Activated CD4-positive, alpha-beta T cell treated with anti-CD3 and anti-CD28 coated beads for 24 hours (primary cell): ENCODE data around the gene METTL16.

Experiments used
- DNase-seq, 2 donors: peaks; one replicate each; pipeline ENCODE4 v3.0.0-alpha.2; 2020; ENCODE audit warnings: low read depth in 2 of 2

METTL16 gene

DNA sequence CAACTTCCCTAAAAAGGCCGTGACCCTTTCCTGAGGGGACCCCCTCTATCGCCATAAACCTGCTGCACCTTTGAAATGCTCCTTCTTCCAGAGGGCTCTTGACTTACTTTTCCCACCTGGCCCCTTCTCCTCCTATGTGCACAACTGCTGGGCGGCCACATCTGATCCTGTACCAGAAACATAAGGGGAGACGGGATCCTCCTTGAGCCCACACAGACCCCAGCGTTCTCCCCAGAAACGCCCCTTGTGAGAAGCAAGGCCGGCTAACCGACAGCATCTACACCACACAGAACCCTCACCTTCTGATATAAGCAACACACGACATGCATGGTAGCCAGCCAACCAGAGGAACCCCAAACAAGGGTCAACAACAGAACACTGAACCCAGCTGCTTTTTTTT is 96.6 kb downstream of the METTL16 start:
- DNase-seq: no peak

DNA sequence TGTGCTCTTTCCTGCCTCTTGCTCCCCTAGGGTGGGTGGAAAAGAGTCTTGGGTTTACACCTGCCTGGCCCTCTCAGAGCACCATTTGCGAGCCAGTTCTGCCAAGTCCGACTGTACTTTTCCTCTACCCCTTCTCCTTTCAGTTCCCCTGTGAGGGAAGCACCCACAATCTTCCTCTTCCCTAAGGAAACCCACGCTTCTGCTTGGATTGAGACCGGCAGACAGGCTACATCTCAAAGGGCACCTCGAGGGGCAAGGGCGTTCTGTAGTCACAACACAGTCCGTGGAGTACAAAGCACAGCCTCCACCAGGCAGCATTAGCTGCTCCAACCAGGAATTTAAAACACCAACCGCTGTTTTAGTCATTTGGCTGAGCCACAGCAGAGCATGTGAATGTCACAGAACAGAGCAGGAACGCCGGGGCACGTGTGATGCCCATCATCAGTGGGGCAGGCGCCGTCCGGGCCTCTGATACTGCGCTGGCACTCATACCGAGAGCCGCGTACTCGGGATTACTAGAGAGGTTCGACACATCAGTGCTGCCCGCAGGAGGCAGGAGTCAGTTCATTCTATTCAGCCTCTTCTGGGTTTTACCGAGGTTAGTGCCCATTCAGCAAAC is 97.1 kb downstream of the METTL16 start:
- DNase-seq: no peak

DNA sequence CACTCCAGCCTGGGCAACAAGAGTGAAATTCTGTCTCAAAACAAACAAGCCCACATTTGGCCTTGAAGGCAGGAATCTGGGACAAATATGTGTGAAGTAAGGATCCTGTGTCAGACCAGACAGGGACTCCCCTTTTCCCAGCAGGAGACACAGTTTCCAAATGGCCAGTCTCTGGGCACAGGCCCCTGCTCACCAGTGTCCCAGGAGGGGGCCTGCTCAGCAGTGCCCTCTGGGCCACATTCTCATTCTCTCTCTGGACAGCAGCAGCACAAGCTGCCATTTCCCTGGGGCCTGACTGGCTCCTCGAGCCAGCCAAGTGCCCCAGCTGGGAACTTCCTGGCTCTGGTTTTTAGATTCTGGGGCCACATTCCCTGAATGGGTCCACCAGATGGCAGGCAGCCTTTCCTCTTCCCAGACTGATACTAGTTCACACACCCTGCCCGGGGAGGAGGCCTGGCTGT is 99.1 kb downstream of the METTL16 start:
- no peak for DNase-seq

DNA sequence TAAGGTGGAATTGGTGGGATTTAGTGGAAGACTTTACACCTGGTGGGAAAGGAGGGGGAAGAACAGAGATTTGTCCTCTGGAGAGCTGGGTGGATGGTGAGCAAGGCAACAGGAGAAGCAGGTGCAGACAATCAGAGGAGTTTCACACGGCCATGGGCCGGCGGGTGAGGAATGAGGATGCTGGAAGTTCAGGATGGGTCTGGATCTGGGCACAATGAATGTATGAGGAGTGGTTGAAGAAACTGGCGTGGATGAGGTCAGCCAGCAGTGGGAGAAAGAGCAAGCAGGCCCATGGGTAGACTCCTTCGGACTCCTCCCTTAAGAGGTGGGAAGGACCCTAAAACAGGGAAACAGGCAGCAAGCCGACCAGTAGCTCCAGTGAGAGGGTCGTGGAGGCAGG is 100.7 kb downstream of the METTL16 start:
- no peak for DNase-seq

DNA sequence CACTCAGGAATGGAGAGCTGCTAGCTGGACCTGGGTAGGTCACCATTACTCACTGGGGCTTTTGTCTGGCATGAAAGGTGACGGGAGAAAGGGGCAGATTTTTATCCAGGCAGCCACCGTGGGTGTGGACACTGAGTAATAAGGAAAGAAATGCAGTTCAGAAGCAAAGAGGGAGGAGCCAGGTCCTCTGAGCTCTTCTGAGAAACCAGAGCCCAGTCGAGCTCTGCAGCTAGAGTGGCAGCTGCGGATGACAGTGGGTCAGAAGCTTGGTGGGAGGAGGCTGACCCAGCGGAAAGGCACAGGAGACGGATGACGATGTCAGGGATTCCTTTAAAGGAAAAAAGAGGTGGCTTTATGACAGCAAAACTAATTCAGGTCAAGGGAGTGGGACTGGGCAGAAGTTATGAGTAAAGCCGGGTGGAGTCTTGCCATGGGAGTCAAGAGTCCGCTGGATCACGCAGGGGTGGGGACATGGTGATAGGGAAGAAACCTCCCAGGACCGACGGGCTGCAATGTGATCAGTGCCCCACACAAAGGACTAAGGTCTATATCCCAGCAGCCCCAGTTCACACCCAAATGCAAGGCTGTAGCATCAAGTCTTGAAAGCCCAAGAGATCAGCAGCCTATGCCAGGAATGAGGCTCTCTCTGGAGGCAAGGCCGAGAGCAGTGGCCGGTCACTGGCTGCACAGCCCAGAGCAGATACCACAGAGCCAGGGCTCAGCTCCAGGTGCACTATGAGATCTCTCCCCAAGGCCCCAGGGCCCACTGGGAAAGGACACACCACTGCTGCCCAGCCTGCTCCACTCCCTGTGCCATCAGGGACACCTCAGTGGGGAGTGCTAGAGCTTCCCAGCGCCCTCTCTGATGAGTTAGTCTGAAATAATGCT is 104.5 kb downstream of the METTL16 start:
- no peak for DNase-seq

DNA sequence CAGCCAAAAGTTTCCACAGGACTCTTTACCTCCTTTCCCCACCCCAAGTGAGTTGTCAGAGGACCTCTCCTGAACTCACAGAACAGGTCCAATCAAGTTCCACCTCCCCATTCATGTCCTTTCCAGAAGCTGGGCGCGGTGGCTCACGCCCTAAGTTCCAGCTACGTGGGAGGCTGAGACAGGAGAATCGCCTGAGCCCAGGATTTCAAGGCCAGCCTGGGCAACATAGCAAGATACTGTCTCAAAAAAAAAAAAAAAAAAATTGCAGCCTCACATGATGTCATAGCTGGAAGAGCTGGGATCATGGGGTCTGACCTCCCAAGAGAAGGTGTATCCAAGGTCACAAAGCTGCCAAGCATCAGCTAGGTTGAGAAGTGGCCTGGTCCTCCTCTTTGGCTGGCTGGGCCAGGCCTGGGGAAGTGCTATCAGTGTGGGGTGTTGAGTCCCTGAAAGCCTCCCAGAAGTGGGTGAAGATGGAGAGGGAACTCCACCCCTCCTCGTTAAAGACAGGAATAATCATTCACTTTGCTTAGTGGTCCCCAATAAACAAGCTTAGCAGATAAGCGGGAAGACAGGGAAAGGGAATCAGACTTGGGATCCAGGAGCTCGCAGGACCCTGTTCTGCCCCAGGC is 105.3 kb downstream of the METTL16 start:
- no peak for DNase-seq

DNA sequence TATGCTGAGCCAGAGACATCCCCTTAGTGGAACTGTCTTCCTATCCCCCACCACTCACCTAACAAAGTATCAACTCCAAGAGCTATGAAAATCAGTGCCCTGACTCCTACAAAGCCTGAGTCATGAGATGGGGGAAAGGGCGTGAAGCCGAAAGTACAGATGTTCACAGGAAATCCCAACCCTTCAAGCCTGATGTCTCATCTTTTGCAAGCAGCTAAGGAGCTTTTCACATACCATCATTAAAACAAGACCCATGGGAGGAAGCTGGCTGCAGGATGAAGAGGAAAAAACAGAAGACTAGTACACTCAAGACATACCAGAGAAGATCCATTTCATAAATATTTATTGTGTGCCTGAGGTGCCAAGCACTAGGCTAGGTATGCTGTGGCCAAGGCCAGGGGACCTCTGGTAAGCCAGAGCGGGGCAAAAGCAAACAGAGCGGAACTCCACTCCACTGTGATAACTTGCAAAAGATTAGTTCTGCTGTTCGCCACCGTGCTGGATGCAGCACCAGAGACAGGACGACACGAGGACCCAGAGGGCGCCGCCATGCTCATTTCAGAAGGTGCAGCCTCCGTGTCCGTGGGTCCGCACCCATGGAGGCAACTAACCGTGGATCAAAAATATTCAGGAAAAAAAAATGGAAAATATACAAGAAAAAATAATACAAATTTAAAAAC is 106.3 kb downstream of the METTL16 start:
- no peak for DNase-seq

DNA sequence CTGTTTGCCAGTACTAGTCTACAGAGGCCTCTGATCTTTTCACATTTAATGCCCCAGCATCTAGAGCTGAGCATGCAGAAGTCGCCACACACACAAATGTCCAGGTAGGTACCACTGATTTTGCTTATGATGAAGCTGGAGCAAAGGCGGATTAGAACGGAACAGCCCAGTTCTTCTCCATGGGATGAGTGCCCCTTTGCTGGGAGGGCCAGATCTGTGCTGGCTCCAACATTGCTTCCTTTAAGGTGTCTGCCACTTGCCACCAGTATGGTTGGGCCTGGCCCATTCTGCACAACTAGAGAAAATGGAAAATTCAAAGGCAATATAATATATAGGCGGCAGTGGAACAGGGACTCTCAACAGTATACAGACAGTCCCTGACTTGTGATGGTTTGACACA is 108.6 kb downstream of the METTL16 start:
- no peak for DNase-seq

DNA sequence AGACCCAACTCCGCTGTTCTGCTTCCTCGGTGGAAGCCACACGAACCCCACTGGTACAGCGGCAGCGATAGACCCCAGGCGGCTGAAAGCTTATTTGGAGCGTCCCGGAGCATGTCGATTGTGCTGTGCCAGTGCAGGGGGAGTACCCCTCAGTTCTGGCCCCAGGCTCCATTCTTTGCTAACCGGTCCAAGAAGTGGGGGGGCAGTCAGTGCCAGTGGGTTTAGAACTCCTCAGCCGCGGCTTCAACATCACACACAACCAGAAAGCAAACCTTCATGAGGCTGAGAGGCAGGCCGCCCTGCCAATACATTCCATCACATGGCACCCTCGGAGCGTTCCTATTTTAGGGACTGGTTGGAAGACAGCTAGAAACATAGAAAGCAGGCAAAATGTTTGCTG is 109.1 kb downstream of the METTL16 start:
- no peak for DNase-seq

DNA sequence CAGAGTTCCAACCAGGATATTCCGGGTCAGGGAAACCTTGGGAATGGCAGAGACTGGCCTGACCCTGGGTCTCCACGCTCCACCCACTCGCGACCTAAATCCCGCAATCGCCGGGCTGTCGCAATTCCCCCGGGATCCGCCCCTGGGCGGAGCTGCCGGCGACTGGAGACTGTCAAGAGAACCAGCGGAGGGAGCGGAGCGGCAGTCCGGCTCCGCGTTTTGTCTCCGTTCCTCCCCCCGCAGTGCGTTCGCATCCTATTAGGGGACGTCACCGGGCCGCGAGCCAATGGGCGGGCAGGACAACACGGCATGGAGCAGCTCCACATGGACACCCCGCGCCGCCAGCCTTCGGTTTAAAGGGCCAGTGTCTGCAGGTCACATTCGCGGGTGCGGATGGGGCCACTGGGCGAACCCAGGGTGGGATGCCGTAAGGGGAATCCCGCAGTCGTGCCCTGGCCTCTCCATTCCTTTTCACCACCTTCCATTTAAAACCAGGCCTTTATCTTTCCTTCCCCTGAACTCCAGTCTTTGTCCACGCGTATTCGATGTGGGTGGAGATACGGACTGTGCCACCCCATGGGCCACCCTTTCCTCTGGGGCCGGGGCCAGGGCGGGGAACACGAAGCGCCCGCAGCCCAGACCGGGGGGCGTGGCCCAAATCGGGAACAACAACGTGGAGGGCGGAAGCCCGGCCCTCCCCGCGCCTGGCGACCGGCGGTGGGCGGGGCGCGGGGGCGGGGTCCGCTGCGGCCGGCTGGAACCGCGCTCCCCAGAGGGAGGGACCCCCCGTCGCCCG is 110.1 kb downstream of the METTL16 start:
- DNase-seq: peak; percentile 98

DNA sequence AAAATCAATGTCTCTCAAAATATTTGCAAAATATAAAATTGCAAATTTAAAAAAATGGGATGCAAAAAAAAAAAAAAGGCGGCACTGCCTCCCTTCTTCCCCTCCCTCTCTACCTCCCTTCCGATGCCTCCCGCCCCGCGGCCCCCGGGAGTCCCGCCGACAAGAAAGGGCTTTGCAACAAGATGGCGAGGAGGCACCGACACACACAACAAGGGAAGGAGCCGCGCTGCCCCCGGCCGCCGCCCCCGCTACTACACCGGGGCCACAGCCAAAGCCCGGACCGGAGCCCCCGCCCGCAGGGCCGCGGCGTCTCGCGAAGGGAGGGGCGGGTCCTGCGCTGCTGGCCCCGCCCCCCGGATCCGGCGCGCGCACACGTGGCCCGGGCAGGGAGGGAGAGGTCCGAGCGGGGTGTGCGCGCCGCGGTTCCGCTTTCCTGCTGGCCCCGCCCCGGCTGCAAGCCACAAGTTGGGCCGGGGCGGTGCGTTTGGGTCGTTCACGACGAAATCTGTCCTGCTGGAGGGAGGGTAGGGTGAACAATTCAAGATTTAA is 110.7 kb downstream of the METTL16 start, which contains the start of gene MNT:
MNT (minus strand) TSS at position 184 of the 549 bp plus-strand sequence. CDS start 348 bp downstream, outside the sequence.
- peak; percentile 85 to 91 for DNase-seq

DNA sequence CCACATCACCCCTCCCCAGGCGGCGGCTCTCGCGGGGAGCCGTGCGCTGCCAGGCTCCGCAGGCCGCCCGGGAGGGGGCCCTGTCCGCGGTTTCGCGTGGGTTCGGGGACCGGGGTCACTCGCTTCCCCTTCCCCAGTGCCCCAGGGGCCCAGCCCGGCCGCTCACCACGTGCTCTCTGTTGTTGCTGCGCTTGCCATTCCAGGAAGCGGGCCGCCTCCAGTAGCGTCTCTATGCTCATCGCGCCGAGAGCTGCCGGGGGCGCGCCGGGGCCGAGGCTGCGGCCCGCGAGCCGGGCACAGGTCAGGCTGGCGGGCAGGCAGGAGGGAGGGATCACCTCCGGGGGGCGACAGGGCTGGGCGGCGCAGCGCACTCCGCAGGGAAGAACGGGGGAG is 111.2 kb downstream of the METTL16 start:
- DNase-seq: peak in 1 of 2 donors; percentile 36

DNA sequence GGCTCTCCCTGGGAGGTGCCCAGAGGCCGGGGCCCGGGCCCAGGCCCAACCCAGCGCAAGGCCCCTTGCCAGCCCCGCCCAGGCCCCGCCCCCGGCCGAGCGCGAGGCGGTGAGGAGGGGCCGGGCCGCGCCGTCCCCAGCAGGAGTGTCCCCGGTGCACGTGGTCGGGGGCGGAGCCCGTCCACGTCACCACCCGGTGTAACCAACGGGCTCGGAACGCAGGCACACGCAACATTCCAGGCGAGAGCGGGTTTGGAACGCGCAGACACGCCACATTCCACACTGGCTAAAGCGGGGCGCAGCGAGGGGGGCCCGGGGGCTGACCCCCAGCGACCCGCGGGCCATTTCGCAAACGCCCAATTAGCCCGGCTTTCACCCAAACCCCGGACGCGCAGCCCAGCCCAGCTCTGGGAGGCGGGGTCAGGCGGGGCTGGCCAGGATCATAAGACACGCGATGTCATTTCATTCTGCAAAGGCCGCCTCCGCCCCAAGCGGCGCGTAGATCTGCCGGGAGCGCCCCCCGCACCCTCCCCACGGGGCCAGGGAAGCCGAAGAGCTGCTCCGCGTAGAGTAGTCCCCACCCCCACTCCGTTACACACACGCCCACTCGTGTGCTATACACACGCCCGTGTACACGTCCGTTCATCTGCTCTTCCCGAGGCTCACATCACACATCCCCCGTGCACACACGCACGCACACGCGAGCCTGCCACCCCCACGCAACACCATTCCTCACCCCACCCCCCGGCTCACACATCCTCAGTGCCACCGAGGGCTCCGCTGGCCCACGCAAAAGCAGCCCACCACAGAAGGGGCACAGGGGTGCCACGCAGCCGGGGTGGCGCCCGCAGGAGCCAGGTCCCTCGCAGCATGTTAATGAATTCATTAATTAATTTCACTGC is 111.9 kb downstream of the METTL16 start:
- DNase-seq: peak; percentile 88 to 90

DNA sequence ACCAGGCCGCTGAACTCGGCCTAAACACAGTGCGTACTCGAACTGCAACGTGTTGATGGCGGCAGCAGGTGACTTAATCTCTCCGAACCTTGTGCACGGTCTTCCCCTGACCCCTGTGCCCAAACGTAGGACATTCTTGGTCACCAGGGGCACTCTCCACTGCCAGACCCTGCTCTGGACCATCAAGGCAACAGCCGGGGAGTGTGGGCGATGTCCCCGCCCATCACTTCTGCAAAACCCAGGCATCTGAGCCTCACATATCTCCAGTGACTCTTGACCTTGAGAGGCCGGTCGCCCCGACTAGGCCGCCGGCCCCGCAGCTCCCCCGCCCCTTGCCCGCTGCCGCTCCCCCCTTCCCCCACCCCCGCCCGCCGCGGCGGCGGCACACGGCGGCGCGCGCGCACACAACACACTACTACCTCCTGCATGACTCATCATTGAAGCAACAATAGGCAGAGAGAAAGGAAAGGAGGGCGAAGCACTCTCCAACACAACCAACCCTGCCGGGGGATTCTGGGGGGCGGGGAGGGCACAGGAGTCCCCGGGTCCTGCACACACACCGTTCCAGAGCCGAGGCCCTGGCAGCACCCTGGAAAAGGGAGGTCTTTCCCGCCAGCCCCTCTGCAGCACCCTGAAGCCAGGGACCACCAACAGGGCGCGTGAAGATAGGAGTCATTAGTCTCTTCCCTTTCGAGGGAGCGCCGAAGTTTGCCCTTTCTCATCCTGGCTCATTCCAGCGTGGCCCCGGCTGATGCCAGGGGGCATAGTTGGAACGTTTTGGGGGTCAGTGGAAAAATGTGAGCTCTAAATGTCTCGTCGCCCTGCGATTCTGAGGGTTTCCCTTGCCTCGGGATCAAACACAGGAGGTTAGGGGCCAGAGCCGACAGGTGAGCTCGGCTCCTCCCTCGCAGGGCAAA is 112.8 kb downstream of the METTL16 start:
- peak; percentile 38 to 40 for DNase-seq

DNA sequence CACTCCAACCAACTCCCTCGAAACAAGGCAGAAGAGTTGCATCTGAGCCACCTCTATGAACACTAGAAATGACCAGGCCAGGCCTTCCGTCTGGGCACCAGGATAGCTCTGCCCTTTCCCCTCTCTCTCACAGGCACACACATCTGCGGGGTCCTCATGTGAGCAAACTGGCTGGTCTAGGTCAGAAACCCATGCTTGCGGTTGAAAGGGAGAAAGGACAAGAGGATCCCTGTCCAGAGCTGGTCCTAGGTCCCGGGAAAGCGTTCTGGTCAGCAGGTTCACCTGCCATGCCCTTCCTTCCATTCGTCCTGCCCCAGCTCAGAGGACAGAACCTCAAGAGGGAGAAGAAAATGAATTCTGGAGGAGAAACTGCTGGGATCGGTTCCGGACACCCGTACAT is 113.5 kb downstream of the METTL16 start:
- DNase-seq: no peak

DNA sequence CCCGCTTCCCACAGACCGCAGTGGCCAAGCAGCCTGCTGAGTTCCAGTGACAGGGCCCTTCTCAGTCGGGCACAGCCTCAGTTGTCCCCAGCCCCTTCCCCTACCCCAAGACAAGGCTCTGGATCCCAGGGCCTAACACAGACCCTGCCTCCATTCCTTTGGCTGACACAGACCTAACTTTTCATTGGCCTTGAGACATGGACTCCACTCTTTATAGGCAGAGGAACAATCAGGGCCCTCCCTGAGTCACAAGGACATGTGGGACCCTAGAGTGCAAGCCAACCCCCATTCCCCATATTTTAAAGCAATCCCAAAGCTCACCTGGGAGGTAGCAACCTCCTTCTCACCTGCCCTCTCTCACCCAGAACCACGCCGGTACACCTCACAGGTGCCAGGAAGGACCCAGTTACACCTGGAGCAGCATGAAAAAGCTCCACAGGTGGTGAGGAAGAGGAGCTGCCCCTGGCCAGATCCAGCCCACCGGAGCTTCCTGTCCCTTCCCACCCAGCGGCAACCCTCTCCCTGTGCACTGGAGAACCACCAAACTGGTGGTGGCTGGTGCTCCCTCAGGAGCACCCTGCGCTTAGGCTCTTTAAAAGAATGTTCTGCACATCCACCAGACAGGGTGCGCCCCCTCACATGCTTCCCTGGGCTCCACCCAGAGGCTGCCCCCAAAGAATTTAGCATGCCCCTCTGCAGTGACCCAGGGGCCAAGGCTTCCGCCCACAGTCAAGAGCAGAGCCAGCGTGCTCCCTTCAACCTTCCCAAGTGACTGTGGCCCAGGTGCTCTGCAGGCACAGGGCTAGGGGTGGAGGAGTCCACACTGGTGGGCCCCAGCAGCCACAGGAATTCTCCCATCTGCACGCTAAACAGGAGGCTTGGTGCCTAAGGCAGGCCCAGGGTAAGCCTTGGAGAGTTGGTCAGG is 114.2 kb downstream of the METTL16 start:
- DNase-seq: no peak

DNA sequence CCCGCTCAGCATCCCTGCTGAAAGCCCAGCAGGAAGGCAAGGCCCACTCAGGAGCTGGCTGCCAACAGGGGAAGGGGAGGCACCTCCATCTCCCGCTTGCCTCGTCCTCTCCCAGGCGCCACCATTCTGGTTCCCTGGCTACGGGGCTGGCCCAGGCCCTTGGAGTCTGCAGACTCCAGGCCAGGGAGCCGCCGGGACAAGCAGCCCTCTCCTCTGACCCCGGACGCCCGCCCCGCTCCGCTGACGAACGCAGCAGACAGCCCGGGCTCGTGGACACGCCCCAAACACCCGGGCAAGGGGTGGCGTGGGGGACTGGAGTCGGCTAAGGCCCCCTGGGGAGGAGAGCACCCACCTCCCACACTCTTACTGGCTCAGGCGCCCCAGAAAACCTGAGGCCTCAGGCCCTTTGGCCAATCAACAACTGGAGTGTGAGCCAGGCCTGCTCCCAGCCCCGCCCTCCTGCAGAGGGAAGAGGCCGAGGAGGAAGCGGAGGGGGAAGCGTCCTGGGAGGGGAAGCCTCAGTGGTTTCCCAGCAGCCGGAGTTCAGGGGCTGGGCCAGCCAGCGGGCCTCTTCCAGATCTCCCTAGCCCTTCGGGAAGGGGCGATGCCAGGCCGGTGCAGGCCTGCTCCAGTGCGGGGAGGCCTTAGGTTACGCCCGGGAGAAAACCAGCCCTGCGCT is 115.0 kb downstream of the METTL16 start:
- DNase-seq: peak; percentile 14 to 54
